Gastroesophageal sphincter (tissue), 4 donors: ENCODE data around the gene CDK17. TPM values are rescaled to one million over a fixed set of nuclear protein-coding genes. Genes with fewer than 3 reads are reported as not detected.
A peak's percentile ranks its signal among the peaks of the same experiment; 100 is the strongest.

ENCODE experiments used
- ATAC-seq: fragments of 150-250 bp; one replicate; pipeline ENCODE4 v1.9.1; 2016; ENCODE audit warnings: mild to moderate bottlenecking, moderate library complexity
- H3K27ac ChIP-seq, 4 donors: fragments of 200-600 bp; sonication (generic) in 3 of 4; 1 replicate in 3 of 4; 2 replicates in 1 of 4; pipeline ENCODE4 v1.5.1; 2016 to 2019
- H3K27me3 ChIP-seq: fragments of 200-600 bp; sonication (generic); one replicate; pipeline ENCODE4 v1.5.1; 2019
- H3K36me3 ChIP-seq, 2 donors: fragments of 200-600 bp; sonication (generic); one replicate each; pipeline ENCODE4 v1.5.1; 2019; ENCODE audit warnings: control low read depth in 1 of 2
- H3K4me1 ChIP-seq, 3 donors: fragments of 200-600 bp; sonication (generic); 1 replicate in 2 of 3; 2 replicates in 1 of 3; pipeline ENCODE4 v1.5.1; 2016 to 2019; ENCODE audit warnings: control low read depth in 2 of 3
- H3K4me3 ChIP-seq, 2 donors: fragments of 200-600 bp; sonication (generic); one replicate each; pipeline ENCODE4 v1.5.1; 2019; ENCODE audit warnings: mild to moderate bottlenecking in 1 of 2, moderate library complexity in 1 of 2
- H3K9me3 ChIP-seq, 3 donors: fragments of 200-600 bp; sonication (generic); one replicate each; pipeline ENCODE4 v1.5.1; 2017 to 2019; ENCODE audit warnings: control low read depth in 2 of 3
- EP300 ChIP-seq: sonication (generic); formaldehyde crosslinking; IDR thresholded peaks from one replicate; pipeline ENCODE4 v1.6.1; 2017; ENCODE audit warnings: antibody characterized with exemption, mild to moderate bottlenecking
- POLR2A ChIP-seq, 2 donors: fragments of 450-650 bp; IDR thresholded peaks; one replicate each; pipeline ENCODE4 v1.6.1; 2017; ENCODE audit warnings: antibody characterized with exemption in 2 of 2, mild to moderate bottlenecking in 2 of 2, moderate library complexity in 1 of 2
- POLR2AphosphoS5 ChIP-seq: sonication (generic); formaldehyde crosslinking; IDR thresholded peaks from one replicate; pipeline ENCODE4 v1.6.1; 2017; ENCODE audit warnings: antibody characterized with exemption
- WGBS, 2 donors: methylation state at CpG; one replicate each; pipeline ENCODE4 v1.1.5; 2018; ENCODE audit warnings: low coverage in 1 of 2; 5-methylcytosine and 5-hydroxymethylcytosine counted together
- total RNA-seq, 4 donors: library from RNA; depleted of rRNA; stranded (reverse); fragments of >200 nt; gene quantifications; one replicate each; pipeline ENCODE4 v1.1.0, GENCODE V29; 2016
- TF ChIP-seq, protein P1 (sequence below), 4 experiments: fragments of 200-600 bp in 2 of 4; fragments of 450-650 bp in 2 of 4; sonication (generic) in 1 of 4; IDR thresholded peaks; one replicate each; pipeline ENCODE4 v1.5.1; 2017 to 2019; ENCODE audit warnings: antibody characterized with exemption in 4 of 4, mild to moderate bottlenecking in 2 of 4, moderate library complexity in 2 of 4

CDK17 gene
- total RNA-seq, 4 donors from 2014 or later, result 54.4 to 77.9 (median 62.9) TPM

GRCh38 chr12:96302687-96303310 is 97.4 kb downstream of the CDK17 start:
- 53 to 68% methylated on average over 2 of the region's 2 CpGs for WGBS, 2 donors
- H3K27me3 ChIP-seq, result no peaks in the 10 kb centered on the region
- no peak overlapping the region for H3K4me3 ChIP-seq
- ATAC-seq, result no peak
- TF ChIP-seq, protein P1, sequence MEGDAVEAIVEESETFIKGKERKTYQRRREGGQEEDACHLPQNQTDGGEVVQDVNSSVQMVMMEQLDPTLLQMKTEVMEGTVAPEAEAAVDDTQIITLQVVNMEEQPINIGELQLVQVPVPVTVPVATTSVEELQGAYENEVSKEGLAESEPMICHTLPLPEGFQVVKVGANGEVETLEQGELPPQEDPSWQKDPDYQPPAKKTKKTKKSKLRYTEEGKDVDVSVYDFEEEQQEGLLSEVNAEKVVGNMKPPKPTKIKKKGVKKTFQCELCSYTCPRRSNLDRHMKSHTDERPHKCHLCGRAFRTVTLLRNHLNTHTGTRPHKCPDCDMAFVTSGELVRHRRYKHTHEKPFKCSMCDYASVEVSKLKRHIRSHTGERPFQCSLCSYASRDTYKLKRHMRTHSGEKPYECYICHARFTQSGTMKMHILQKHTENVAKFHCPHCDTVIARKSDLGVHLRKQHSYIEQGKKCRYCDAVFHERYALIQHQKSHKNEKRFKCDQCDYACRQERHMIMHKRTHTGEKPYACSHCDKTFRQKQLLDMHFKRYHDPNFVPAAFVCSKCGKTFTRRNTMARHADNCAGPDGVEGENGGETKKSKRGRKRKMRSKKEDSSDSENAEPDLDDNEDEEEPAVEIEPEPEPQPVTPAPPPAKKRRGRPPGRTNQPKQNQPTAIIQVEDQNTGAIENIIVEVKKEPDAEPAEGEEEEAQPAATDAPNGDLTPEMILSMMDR (IDR thresholded peaks at IDR 0.05), result no peak
- TF ChIP-seq POLR2A (IDR thresholded peaks at IDR 0.05), result no peak
- no peak for TF ChIP-seq POLR2AphosphoS5
- no peak for TF ChIP-seq EP300
- no peaks in the 10 kb centered on the region for H3K9me3 ChIP-seq
- H3K36me3 ChIP-seq, result peaks cover 0 to 21% of the 10 kb centered on the region in 2 donors
- peaks cover 0 to 33% (median 6%) of the 10 kb centered on the region in 3 donors for H3K4me1 ChIP-seq
- H3K27ac ChIP-seq, result peak overlapping the region in 1 of 4 donors; percentile 12

DNA sequence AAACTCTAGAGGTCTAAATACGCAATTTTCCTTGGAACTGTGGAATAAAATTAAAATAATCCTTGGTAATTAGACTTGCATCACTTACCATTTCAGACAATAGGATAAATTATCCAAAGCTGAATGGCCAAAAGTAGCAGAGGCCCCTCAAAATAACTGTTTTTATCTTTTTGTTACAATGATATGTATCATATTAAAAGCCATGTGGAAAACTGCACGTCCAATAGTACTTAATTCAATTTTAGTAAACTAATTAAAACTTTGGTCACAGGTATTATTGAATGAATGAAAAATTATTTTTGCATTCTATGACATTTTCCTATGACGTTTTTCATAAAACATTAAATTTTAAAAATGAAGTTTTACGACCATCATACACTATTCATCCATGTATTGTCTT is 98.5 kb downstream of the CDK17 start:
- WGBS, 2 donors, result 91 to 96% methylated on average over 4 of the region's 4 CpGs
- no peak overlapping the region for H3K27ac ChIP-seq
- no peak for ATAC-seq

DNA sequence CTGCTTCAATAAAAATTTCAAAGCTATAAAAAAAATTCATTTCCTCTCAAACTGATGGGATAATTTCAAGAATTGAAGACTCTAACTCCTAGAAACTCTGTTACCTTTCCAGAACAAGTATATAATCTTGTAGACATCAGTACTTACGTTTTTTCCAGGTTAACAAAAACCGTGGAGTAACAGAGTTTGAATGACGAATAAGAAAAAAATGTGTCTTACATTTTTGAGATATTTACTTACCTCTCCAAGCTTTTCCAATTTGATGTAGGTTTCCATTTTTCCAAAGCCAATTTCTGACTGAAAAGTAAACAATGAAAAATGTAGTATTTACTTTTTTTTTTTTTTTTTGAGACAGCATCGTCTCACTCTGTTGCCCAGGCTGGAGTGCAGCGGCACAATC is 100.2 kb downstream of the CDK17 start:
- no peaks in the 10 kb centered on the region for H3K27me3 ChIP-seq
- TF ChIP-seq POLR2A (IDR thresholded peaks at IDR 0.05), result no peak
- TF ChIP-seq, protein P1 (IDR thresholded peaks at IDR 0.05), result no peak
- H3K4me1 ChIP-seq, result peaks cover 0 to 22% (median 6%) of the 10 kb centered on the region in 3 donors
- H3K9me3 ChIP-seq, result no peaks in the 10 kb centered on the region
- no peak overlapping the region for H3K27ac ChIP-seq
- ATAC-seq, result no peak
- no peak overlapping the region for H3K4me3 ChIP-seq
- peaks cover 3 to 25% of the 10 kb centered on the region in 2 donors for H3K36me3 ChIP-seq
- 89 to 95% methylated on average over 3 to 5 of the region's 5 CpGs for WGBS, 2 donors

More for the DNA sequence above, 98.5 kb downstream of the CDK17 start:
- Histone ChIP-seq H3K27me3 (no peaks in the 10 kb centered on the region), H3K4me1 (peaks cover 0 to 24% (median 6%) of the 10 kb centered on the region in 3 donors), H3K4me3 (no peak overlapping the region), H3K36me3 (peaks cover 0 to 25% of the 10 kb centered on the region in 2 donors), H3K9me3 (no peaks in the 10 kb centered on the region)
- TF ChIP-seq EP300, result no peak
- no peak for TF ChIP-seq POLR2AphosphoS5
- TF ChIP-seq, protein P1 (IDR thresholded peaks at IDR 0.05), result no peak
- TF ChIP-seq POLR2A (IDR thresholded peaks at IDR 0.05), result no peak

DNA sequence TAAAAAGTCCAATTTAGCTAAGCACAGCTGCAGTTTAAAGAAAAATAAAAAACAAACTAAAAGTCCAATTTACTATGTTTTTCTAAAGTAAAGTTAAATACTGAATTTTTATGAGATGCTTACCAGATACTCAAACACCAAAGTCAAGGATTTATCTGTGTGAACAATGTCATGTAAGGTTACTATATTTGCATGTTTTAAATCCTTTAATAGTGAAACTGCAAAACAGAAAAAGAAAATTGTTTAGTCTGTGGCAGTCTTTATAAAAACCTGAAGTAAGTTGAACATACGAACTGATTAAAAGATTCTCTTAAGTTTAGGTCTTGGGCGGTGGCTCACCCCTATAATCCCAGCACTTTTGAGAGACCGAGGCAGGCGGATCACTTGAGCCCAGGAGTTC is 102.7 kb downstream of the CDK17 start:
- no peaks in the 10 kb centered on the region for H3K27me3 ChIP-seq
- H3K36me3 ChIP-seq, result peaks cover 3 to 40% of the 10 kb centered on the region in 2 donors
- 86 to 94% methylated on average over 4 of the region's 4 CpGs for WGBS, 2 donors
- no peak for TF ChIP-seq EP300
- TF ChIP-seq, protein P1 (IDR thresholded peaks at IDR 0.05), result no peak
- H3K27ac ChIP-seq, result no peak overlapping the region
- no peak overlapping the region for H3K4me3 ChIP-seq
- H3K4me1 ChIP-seq, result peaks cover 0 to 4% (median 0%) of the 10 kb centered on the region in 3 donors
- H3K9me3 ChIP-seq, result no peaks in the 10 kb centered on the region
- no peak for ATAC-seq

DNA sequence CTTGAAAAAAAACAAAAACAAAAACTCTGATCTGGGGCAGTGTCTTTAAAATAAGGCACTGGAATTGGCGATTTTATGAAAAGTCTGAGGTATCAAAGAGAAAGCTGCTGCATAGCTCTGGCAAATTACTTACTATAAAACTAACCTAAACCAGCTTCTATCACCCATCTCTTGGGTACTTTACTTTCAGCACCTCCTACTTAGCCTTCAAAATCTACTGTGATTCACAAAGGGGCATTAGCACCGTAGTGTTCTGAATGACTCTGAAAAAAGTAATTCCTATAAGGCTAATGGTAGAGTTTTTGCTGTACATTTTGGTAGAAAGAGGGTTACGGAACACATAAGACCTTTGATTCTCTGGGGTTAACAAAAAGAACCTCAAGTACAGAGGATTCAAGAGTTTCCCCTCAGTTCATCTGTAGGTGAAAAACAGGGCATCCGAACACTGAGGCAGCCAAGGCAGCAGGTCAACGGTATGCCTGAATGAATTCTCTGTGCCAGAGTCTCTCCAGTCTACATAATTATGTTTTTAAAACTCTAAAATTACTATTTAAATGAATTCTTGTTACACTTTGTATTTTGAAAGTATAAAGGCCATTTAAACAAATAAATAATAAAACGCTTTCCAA is 104.6 kb downstream of the CDK17 start:
- Histone ChIP-seq H3K27me3 (no peaks in the 10 kb centered on the region), H3K4me1 (no peaks in the 10 kb centered on the region), H3K27ac (no peak overlapping the region), H3K36me3 (peaks cover 3 to 48% of the 10 kb centered on the region in 2 donors), H3K4me3 (no peak overlapping the region), H3K9me3 (no peaks in the 10 kb centered on the region)
- no peak for ATAC-seq
- WGBS, 2 donors, result 84 to 90% methylated on average over 6 of the region's 6 CpGs
- TF ChIP-seq, protein P1 (IDR thresholded peaks at IDR 0.05), result no peak
- TF ChIP-seq POLR2A (IDR thresholded peaks at IDR 0.05) (no peak), EP300 (no peak), POLR2AphosphoS5 (no peak)
